Mammary epithelial cell (primary cell): ENCODE results near the gene IFNA16.

Source experiments
- CTCF ChIP-seq, 2 donors: IDR thresholded peaks in 1 of 2; conservative IDR thresholded peaks in 1 of 2; 2 replicates each; pipeline ENCODE4 v1.5.1; 2011 to 2012; ENCODE audit warnings: inconsistent platforms in 2 of 2, low read length in 2 of 2, mild to moderate bottlenecking in 2 of 2, control low read depth in 1 of 2, low read depth in 1 of 2; ENCODE audit not compliant: insufficient read depth in 1 of 2; ENCODE audit errors: extremely low read depth in 1 of 2
- EZH2 ChIP-seq: IDR thresholded peaks from 2 replicates; pipeline ENCODE4 v1.6.1; 2012; ENCODE audit warnings: low read length, inconsistent platforms, borderline replicate concordance

DNA sequence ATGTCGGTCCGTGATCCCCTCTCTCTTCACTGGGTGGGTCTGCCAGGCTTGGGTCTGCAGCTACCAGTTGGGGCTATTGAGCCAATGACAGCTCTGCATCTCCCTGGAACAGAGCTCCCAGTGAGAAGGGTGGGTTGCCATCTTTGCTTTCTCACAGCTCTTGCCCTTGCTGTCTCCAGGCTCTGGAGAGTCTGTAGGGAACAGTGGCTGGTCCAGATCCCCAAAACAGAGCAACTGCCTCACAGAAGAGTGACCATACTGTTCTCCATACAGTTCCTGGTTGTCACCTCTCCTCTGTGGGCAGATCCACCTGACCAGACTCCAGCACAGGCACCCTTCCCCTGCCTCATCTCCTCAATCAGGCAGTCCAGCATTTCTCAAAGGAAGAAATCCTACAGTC, 16.1 kb upstream of the IFNA16 start:
- TF ChIP-seq CTCF (conservative IDR thresholded peaks at IDR 0.05 in 1 of 2, IDR thresholded peaks at IDR 0.05 in 1 of 2; ENCODE audit: extremely low read depth in 1 of 2, insufficient read depth in 1 of 2, low read depth in 1 of 2, low read length in 2 of 2) (no peak), EZH2 (no peak)
